ENCODE results near the gene SMCO3.

Gene SMCO3

GRCh38 chr12:14814014-14814413 is at the start of gene SMCO3:
SMCO3 (minus strand) TSS chr12:14814182; CDS start chr12:14806680, 7,502 bp downstream.
- FAIRE-seq (no peak), DNase-seq (ENCODE audit: insufficient read length, low spot score) (no peak)
- TF ChIP-seq CTCF (IDR thresholded peaks at IDR 0.05; ENCODE audit: insufficient read depth, missing control alignments) = no peak

- no peak for TF ChIP-seq CTCF (IDR thresholded peaks at IDR 0.05; ENCODE audit: insufficient read depth, missing control alignments)
- DNase-seq (ENCODE audit: insufficient read length, low spot score) = no peak
- FAIRE-seq = no peak
Measured at GRCh38 chr12:14860490-14860889, 46.5 kb upstream of the SMCO3 start.

GRCh38 chr12:14858513-14858912 is 44.5 kb upstream of the SMCO3 start:
- FAIRE-seq (no peak), DNase-seq (ENCODE audit: insufficient read length, low spot score) (no peak)
- TF ChIP-seq CTCF (IDR thresholded peaks at IDR 0.05; ENCODE audit: insufficient read depth, missing control alignments) = no peak

- FAIRE-seq (no peak), DNase-seq (ENCODE audit: insufficient read length, low spot score) (no peak)
- no peak for TF ChIP-seq CTCF (IDR thresholded peaks at IDR 0.05; ENCODE audit: insufficient read depth, missing control alignments)
Measured at GRCh38 chr12:14854586-14855183, 40.7 kb upstream of the SMCO3 start.

GRCh38 chr12:14853961-14854360 is 40.0 kb upstream of the SMCO3 start:
- DNase-seq (ENCODE audit: insufficient read length, low spot score) (no peak), FAIRE-seq (no peak)
- TF ChIP-seq CTCF (IDR thresholded peaks at IDR 0.05; ENCODE audit: insufficient read depth, missing control alignments) = no peak

- DNase-seq (ENCODE audit: insufficient read length, low spot score) (no peak), FAIRE-seq (no peak)
- TF ChIP-seq CTCF (IDR thresholded peaks at IDR 0.05; ENCODE audit: insufficient read depth, missing control alignments) = no peak
Measured at GRCh38 chr12:14852880-14853279, 38.9 kb upstream of the SMCO3 start.

- FAIRE-seq = no peak
- no peak for TF ChIP-seq CTCF (IDR thresholded peaks at IDR 0.05; ENCODE audit: insufficient read depth, missing control alignments)
- DNase-seq (ENCODE audit: insufficient read length, low spot score) = no peak
Measured at GRCh38 chr12:14850929-14851663, 37.1 kb upstream of the SMCO3 start.
